ENCODE data around the gene CEBPG.
A peak's percentile ranks its signal among the peaks of the same experiment; 100 is the strongest.

The CEBPG gene

GRCh38 chr19:33366127-33366526 lies 7.4 kb upstream of the CEBPG start:
- peak overlapping the region in 1 of 2 donors; percentile 14 for H3K9ac ChIP-seq (ENCODE audit: low read depth in 1 of 2, low read length in 2 of 2)
- H3K9me3 ChIP-seq (ENCODE audit: control insufficient read depth in 2 of 2, low read length in 2 of 2): no peaks in the 10 kb centered on the region
- peak overlapping the region; percentile 50 to 67 for H3K4me3 ChIP-seq (ENCODE audit: low read length in 2 of 2)
- H3K27me3 ChIP-seq (ENCODE audit: control insufficient read depth in 2 of 2, insufficient read depth in 2 of 2, low read length in 2 of 2): no peaks in the 10 kb centered on the region
- H3K4me1 ChIP-seq (ENCODE audit: control insufficient read depth in 2 of 2, insufficient read depth in 2 of 2, low read length in 2 of 2): peaks cover 9 to 27% of the 10 kb centered on the region in 2 donors
- no peaks in the 10 kb centered on the region for H3K36me3 ChIP-seq (ENCODE audit: control insufficient read depth in 2 of 2, insufficient read depth in 2 of 2, low read length in 2 of 2)
- peak overlapping the region; percentile 88 to 92 for H3K27ac ChIP-seq (ENCODE audit: low read depth in 2 of 2, low read length in 2 of 2)

- Histone ChIP-seq H3K9ac (ENCODE audit: low read depth in 1 of 2, low read length in 2 of 2) (peak overlapping the region in 1 of 2 donors; percentile 31), H3K27ac (ENCODE audit: low read depth in 2 of 2, low read length in 2 of 2) (peak overlapping the region; percentile 88 to 92), H3K27me3 (ENCODE audit: control insufficient read depth in 2 of 2, insufficient read depth in 2 of 2, low read length in 2 of 2) (no peaks in the 10 kb centered on the region), H3K36me3 (ENCODE audit: control insufficient read depth in 2 of 2, insufficient read depth in 2 of 2, low read length in 2 of 2) (no peaks in the 10 kb centered on the region), H3K9me3 (ENCODE audit: control insufficient read depth in 2 of 2, low read length in 2 of 2) (no peaks in the 10 kb centered on the region), H3K4me3 (ENCODE audit: low read length in 2 of 2) (peak overlapping the region; percentile 40 to 59), H3K4me1 (ENCODE audit: control insufficient read depth in 2 of 2, insufficient read depth in 2 of 2, low read length in 2 of 2) (peaks cover 9 to 31% of the 10 kb centered on the region in 2 donors)
These were observed 6.6 kb upstream of the CEBPG start for GRCh38 chr19:33366897-33367296.

- Histone ChIP-seq H3K27ac (ENCODE audit: low read depth in 2 of 2, low read length in 2 of 2) (no peak overlapping the region), H3K36me3 (ENCODE audit: control insufficient read depth in 2 of 2, insufficient read depth in 2 of 2, low read length in 2 of 2) (no peaks in the 10 kb centered on the region), H3K27me3 (ENCODE audit: control insufficient read depth in 2 of 2, insufficient read depth in 2 of 2, low read length in 2 of 2) (no peaks in the 10 kb centered on the region), H3K4me1 (ENCODE audit: control insufficient read depth in 2 of 2, insufficient read depth in 2 of 2, low read length in 2 of 2) (peaks cover 12 to 34% of the 10 kb centered on the region in 2 donors), H3K9me3 (ENCODE audit: control insufficient read depth in 2 of 2, low read length in 2 of 2) (no peaks in the 10 kb centered on the region), H3K4me3 (ENCODE audit: low read length in 2 of 2) (no peak overlapping the region), H3K9ac (ENCODE audit: low read depth in 1 of 2, low read length in 2 of 2) (no peak overlapping the region)
These were observed 5.2 kb upstream of the CEBPG start for GRCh38 chr19:33368074-33368864.

DNA sequence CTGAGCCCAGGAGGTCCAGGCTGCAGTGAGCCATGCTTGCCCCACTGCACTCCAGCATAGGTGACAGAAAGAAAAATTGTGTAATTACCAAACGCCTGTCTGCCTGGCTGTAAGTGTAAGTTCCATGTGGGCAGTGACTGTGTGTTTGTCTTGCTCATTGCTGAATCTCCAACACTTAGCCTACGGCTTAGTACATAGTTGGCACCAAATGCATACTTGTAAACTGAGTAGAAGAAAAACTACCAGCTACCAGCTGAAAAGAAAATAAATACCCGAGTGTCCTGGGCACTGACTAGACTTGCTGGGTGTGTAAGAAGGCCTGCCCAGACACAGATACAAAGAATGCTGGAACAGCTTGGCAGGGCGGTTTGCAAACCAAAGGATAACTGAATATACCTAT lies 2.7 kb upstream of the CEBPG start:
- H3K9ac ChIP-seq (ENCODE audit: low read depth in 1 of 2, low read length in 2 of 2): no peak overlapping the region
- no peaks in the 10 kb centered on the region for H3K36me3 ChIP-seq (ENCODE audit: control insufficient read depth in 2 of 2, insufficient read depth in 2 of 2, low read length in 2 of 2)
- no peaks in the 10 kb centered on the region for H3K27me3 ChIP-seq (ENCODE audit: control insufficient read depth in 2 of 2, insufficient read depth in 2 of 2, low read length in 2 of 2)
- H3K4me1 ChIP-seq (ENCODE audit: control insufficient read depth in 2 of 2, insufficient read depth in 2 of 2, low read length in 2 of 2): peaks cover 23 to 40% of the 10 kb centered on the region in 2 donors
- no peaks in the 10 kb centered on the region for H3K9me3 ChIP-seq (ENCODE audit: control insufficient read depth in 2 of 2, low read length in 2 of 2)
- H3K4me3 ChIP-seq (ENCODE audit: low read length in 2 of 2): no peak overlapping the region
- no peak overlapping the region for H3K27ac ChIP-seq (ENCODE audit: low read depth in 2 of 2, low read length in 2 of 2)

GRCh38 chr19:33374236-33374714 lies 766 bp downstream of the CEBPG start:
- peaks cover 26 to 39% of the 10 kb centered on the region in 2 donors for H3K4me1 ChIP-seq (ENCODE audit: control insufficient read depth in 2 of 2, insufficient read depth in 2 of 2, low read length in 2 of 2)
- H3K27ac ChIP-seq (ENCODE audit: low read depth in 2 of 2, low read length in 2 of 2): peak overlapping the region; percentile 98
- H3K27me3 ChIP-seq (ENCODE audit: control insufficient read depth in 2 of 2, insufficient read depth in 2 of 2, low read length in 2 of 2): no peaks in the 10 kb centered on the region
- H3K9me3 ChIP-seq (ENCODE audit: control insufficient read depth in 2 of 2, low read length in 2 of 2): no peaks in the 10 kb centered on the region
- H3K9ac ChIP-seq (ENCODE audit: low read depth in 1 of 2, low read length in 2 of 2): peak overlapping the region; percentile 74 to 93
- peaks cover 3 to 4% of the 10 kb centered on the region in 2 donors for H3K36me3 ChIP-seq (ENCODE audit: control insufficient read depth in 2 of 2, insufficient read depth in 2 of 2, low read length in 2 of 2)
- H3K4me3 ChIP-seq (ENCODE audit: low read length in 2 of 2): peak overlapping the region; percentile 90 to 95

- no peaks in the 10 kb centered on the region for H3K9me3 ChIP-seq (ENCODE audit: control insufficient read depth in 2 of 2, low read length in 2 of 2)
- peak overlapping the region; percentile 74 to 93 for H3K9ac ChIP-seq (ENCODE audit: low read depth in 1 of 2, low read length in 2 of 2)
- H3K27ac ChIP-seq (ENCODE audit: low read depth in 2 of 2, low read length in 2 of 2): peak overlapping the region; percentile 98
- peak overlapping the region; percentile 22 to 90 for H3K4me3 ChIP-seq (ENCODE audit: low read length in 2 of 2)
- H3K36me3 ChIP-seq (ENCODE audit: control insufficient read depth in 2 of 2, insufficient read depth in 2 of 2, low read length in 2 of 2): peaks cover 7 to 10% of the 10 kb centered on the region in 2 donors
- H3K27me3 ChIP-seq (ENCODE audit: control insufficient read depth in 2 of 2, insufficient read depth in 2 of 2, low read length in 2 of 2): no peaks in the 10 kb centered on the region
- H3K4me1 ChIP-seq (ENCODE audit: control insufficient read depth in 2 of 2, insufficient read depth in 2 of 2, low read length in 2 of 2): peaks cover 26 to 39% of the 10 kb centered on the region in 2 donors
These were observed 1.8 kb downstream of the CEBPG start for GRCh38 chr19:33375156-33375836.

DNA sequence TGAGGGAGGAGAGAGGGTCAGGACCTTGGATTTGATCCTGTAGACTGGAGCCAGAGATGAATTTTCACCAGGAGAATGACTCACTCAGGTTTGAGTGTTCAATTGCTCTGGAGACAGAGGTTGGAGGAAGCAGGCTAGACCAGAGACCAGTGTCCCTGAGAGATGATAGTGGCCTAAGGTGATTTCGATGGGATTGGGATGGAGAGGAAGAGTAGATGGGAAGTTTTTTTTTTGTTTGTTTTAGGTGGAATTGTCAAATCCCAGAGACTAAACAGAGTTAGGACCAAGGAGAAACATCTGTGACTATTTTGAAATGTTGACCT lies 2.3 kb downstream of the CEBPG start:
- Histone ChIP-seq H3K9ac (ENCODE audit: low read depth in 1 of 2, low read length in 2 of 2) (no peak overlapping the region), H3K4me3 (ENCODE audit: low read length in 2 of 2) (peak overlapping the region in 1 of 2 donors; percentile 90), H3K27me3 (ENCODE audit: control insufficient read depth in 2 of 2, insufficient read depth in 2 of 2, low read length in 2 of 2) (no peaks in the 10 kb centered on the region), H3K9me3 (ENCODE audit: control insufficient read depth in 2 of 2, low read length in 2 of 2) (no peaks in the 10 kb centered on the region), H3K4me1 (ENCODE audit: control insufficient read depth in 2 of 2, insufficient read depth in 2 of 2, low read length in 2 of 2) (peaks cover 26 to 39% of the 10 kb centered on the region in 2 donors), H3K27ac (ENCODE audit: low read depth in 2 of 2, low read length in 2 of 2) (peak overlapping the region; percentile 98), H3K36me3 (ENCODE audit: control insufficient read depth in 2 of 2, insufficient read depth in 2 of 2, low read length in 2 of 2) (peaks cover 7 to 10% of the 10 kb centered on the region in 2 donors)

- peaks cover 26 to 39% of the 10 kb centered on the region in 2 donors for H3K4me1 ChIP-seq (ENCODE audit: control insufficient read depth in 2 of 2, insufficient read depth in 2 of 2, low read length in 2 of 2)
- peak overlapping the region in 1 of 2 donors; percentile 9 for H3K9ac ChIP-seq (ENCODE audit: low read depth in 1 of 2, low read length in 2 of 2)
- no peaks in the 10 kb centered on the region for H3K9me3 ChIP-seq (ENCODE audit: control insufficient read depth in 2 of 2, low read length in 2 of 2)
- peak overlapping the region; percentile 98 for H3K27ac ChIP-seq (ENCODE audit: low read depth in 2 of 2, low read length in 2 of 2)
- no peaks in the 10 kb centered on the region for H3K27me3 ChIP-seq (ENCODE audit: control insufficient read depth in 2 of 2, insufficient read depth in 2 of 2, low read length in 2 of 2)
- H3K36me3 ChIP-seq (ENCODE audit: control insufficient read depth in 2 of 2, insufficient read depth in 2 of 2, low read length in 2 of 2): peaks cover 7 to 10% of the 10 kb centered on the region in 2 donors
- peak overlapping the region in 1 of 2 donors; percentile 33 for H3K4me3 ChIP-seq (ENCODE audit: low read length in 2 of 2)
These were observed 2.9 kb downstream of the CEBPG start for GRCh38 chr19:33376423-33376822.

DNA sequence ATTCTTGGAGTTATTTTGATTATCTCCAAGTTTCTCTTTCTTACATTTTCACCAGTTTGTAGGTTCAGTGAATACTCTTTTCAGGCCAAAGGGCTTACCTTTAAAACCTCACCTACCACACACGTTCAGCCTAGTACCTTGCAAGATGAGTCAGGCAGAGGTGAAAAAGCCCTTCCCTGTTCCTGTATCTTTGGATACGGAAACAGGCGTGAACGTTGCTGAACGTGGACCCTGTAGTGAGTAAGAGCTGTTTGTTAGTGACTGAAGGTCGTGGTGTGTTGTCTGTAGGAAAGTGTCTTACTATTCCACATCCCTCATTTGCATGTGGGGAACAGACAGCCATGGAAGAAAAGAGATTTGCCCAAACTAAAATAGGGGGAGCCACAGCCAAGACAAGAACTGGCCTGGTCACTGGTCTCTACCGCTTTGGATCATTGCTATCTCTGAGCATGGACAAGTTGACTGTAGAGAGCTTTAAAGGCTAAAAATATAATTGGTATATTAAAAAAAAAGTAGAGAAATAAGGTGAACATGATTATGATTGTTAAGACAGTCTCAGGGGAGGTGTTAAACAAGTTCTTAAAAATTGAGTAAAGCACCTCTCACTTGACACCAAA lies 3.5 kb downstream of the CEBPG start:
- H3K4me3 ChIP-seq (ENCODE audit: low read length in 2 of 2): peak overlapping the region in 1 of 2 donors; percentile 33
- H3K4me1 ChIP-seq (ENCODE audit: control insufficient read depth in 2 of 2, insufficient read depth in 2 of 2, low read length in 2 of 2): peaks cover 26 to 34% of the 10 kb centered on the region in 2 donors
- peak overlapping the region; percentile 98 for H3K27ac ChIP-seq (ENCODE audit: low read depth in 2 of 2, low read length in 2 of 2)
- peak overlapping the region in 1 of 2 donors; percentile 9 for H3K9ac ChIP-seq (ENCODE audit: low read depth in 1 of 2, low read length in 2 of 2)
- H3K36me3 ChIP-seq (ENCODE audit: control insufficient read depth in 2 of 2, insufficient read depth in 2 of 2, low read length in 2 of 2): peaks cover 7 to 10% of the 10 kb centered on the region in 2 donors
- no peaks in the 10 kb centered on the region for H3K9me3 ChIP-seq (ENCODE audit: control insufficient read depth in 2 of 2, low read length in 2 of 2)
- no peaks in the 10 kb centered on the region for H3K27me3 ChIP-seq (ENCODE audit: control insufficient read depth in 2 of 2, insufficient read depth in 2 of 2, low read length in 2 of 2)
